HG02840 (cell line): Measurements from ENCODE around the gene SUFU.
A peak's percentile ranks its signal among the peaks of the same experiment; 100 is the strongest.
"Not testable (repeated sequence)": the region's sequence is repeated elsewhere in the genome, so short reads cannot be mapped to it uniquely, and the experiment has no call there.

ENCODE experiments used
- ATAC-seq: cut with Tn5 transposase; IDR thresholded peaks from one replicate; pipeline ENCODE4 v1.9.1; 2021; ENCODE audit warnings: mild to moderate bottlenecking, moderate library complexity, moderate number of reproducible peaks; ENCODE audit not compliant: unreplicated experiment, low FRiP score

SUFU gene

GRCh38 chr10:102511583-102512274 is 8.0 kb downstream of the SUFU start:
- ATAC-seq, result peak; percentile 71

GRCh38 chr10:102514487-102515311 is 10.9 kb downstream of the SUFU start:
- no peak for ATAC-seq

- no peak for ATAC-seq
These were observed 12.0 kb downstream of the SUFU start for GRCh38 chr10:102515724-102516123.

GRCh38 chr10:102517553-102517952 is 13.8 kb downstream of the SUFU start:
- no peak for ATAC-seq

GRCh38 chr10:102519246-102519825 is 15.6 kb downstream of the SUFU start:
- ATAC-seq, result no peak

GRCh38 chr10:102522874-102523249 is 19.1 kb downstream of the SUFU start:
- ATAC-seq, result no peak

- ATAC-seq, result no peak
These were observed 19.7 kb downstream of the SUFU start for GRCh38 chr10:102523250-102524029.

GRCh38 chr10:102524746-102525145 is 21.0 kb downstream of the SUFU start:
- no peak for ATAC-seq

- ATAC-seq, result no peak
These were observed 23.8 kb downstream of the SUFU start for GRCh38 chr10:102527546-102527945.

GRCh38 chr10:102534333-102534732 is 30.6 kb downstream of the SUFU start:
- ATAC-seq, result no peak

- not testable (repeated sequence) for ATAC-seq
These were observed 31.2 kb downstream of the SUFU start for GRCh38 chr10:102534966-102535365.

GRCh38 chr10:102535481-102536147 is 31.8 kb downstream of the SUFU start:
- no peak for ATAC-seq

GRCh38 chr10:102537367-102537766 is 33.6 kb downstream of the SUFU start:
- ATAC-seq, result no peak

GRCh38 chr10:102537948-102538347 is 34.2 kb downstream of the SUFU start:
- no peak for ATAC-seq

GRCh38 chr10:102538811-102539210 is 35.0 kb downstream of the SUFU start:
- no peak for ATAC-seq

- peak; percentile 50 for ATAC-seq
These were observed 36.3 kb downstream of the SUFU start for GRCh38 chr10:102540023-102540422.

GRCh38 chr10:102542800-102543418 is 39.1 kb downstream of the SUFU start:
- no peak for ATAC-seq

- ATAC-seq, result no peak
These were observed 41.6 kb downstream of the SUFU start for GRCh38 chr10:102545265-102545871.

- no peak for ATAC-seq
These were observed 42.2 kb downstream of the SUFU start for GRCh38 chr10:102545997-102546396.
